ENCODE data around the gene CTXN3. TPM values are rescaled to one million over a fixed set of nuclear protein-coding genes. Genes with fewer than 3 reads are reported as not detected.

Gene CTXN3
- total and polyA plus RNA-seq, 2 donors (not counting 3 experiments of a cell fraction or from before 2014, with no cell fraction given) = not detected

GRCh38 chr5:127684726-127685467 lies 36.0 kb downstream of the CTXN3 start:
- no peaks in the 10 kb centered on the region for H3K79me2 ChIP-seq (ENCODE audit: control insufficient read depth, insufficient read depth, low read length)
- H3K4me2 ChIP-seq (ENCODE audit: insufficient read depth, low read length) = no peak overlapping the region
- no TSS peak for BruUV-seq (replicated peaks)
- H2AFZ ChIP-seq (ENCODE audit: low read depth, low read length) = no peak overlapping the region
- FAIRE-seq (no peak), DNase-seq (ENCODE audit: low read depth, low spot score) (no peak)
- dilution Hi-C loops (cut with MboI; ENCODE audit: extremely low pct_ligation_motif_present, low sequenced_read_pairs) = no loop called here
- H3K27ac ChIP-seq (ENCODE audit: insufficient read depth, low read depth, low read length) = no peak overlapping the region
- no peaks in the 10 kb centered on the region for H4K20me1 ChIP-seq (replicated peaks; ENCODE audit: control insufficient read depth, extremely low read depth, insufficient read depth, low read length)
- no peaks in the 10 kb centered on the region for H3K9me3 ChIP-seq (replicated peaks; ENCODE audit: control insufficient read depth, insufficient read depth, low read length)
- ChIA-PET POLR2A (no interaction called here), CTCF (no interaction called here)
- H3K27me3 ChIP-seq (ENCODE audit: control insufficient read depth in 2 of 2, insufficient read depth in 2 of 2, low read length in 2 of 2) = no peaks in the 10 kb centered on the region
- TF ChIP-seq POLR2A (IDR thresholded peaks at IDR 0.05; ENCODE audit: low read depth, low read length) (no peak), EZH2 (IDR thresholded peaks at IDR 0.05; ENCODE audit: borderline replicate concordance, low read depth, low read length, severe bottlenecking) (no peak), POLR2AphosphoS5 (IDR thresholded peaks at IDR 0.05; ENCODE audit: insufficient read depth, low read depth, low read length) (no peak), GATA2 (IDR thresholded peaks at IDR 0.05; ENCODE audit: insufficient read depth, insufficient read length, low read depth, low read length) (no peak), FOS (IDR thresholded peaks at IDR 0.05; ENCODE audit: borderline replicate concordance, insufficient read depth, low read length) (no peak), MYC (IDR thresholded peaks at IDR 0.05; ENCODE audit: low read depth, low read length) (no peak), JUN (IDR thresholded peaks at IDR 0.05; ENCODE audit: borderline replicate concordance, insufficient read depth, insufficient read length, low read depth) (no peak)
- TF ChIP-seq, protein P1, sequence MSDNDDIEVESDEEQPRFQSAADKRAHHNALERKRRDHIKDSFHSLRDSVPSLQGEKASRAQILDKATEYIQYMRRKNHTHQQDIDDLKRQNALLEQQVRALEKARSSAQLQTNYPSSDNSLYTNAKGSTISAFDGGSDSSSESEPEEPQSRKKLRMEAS (IDR thresholded peaks at IDR 0.05; ENCODE audit: insufficient read depth, insufficient read length) = no peak
- TF ChIP-seq, protein P2, sequence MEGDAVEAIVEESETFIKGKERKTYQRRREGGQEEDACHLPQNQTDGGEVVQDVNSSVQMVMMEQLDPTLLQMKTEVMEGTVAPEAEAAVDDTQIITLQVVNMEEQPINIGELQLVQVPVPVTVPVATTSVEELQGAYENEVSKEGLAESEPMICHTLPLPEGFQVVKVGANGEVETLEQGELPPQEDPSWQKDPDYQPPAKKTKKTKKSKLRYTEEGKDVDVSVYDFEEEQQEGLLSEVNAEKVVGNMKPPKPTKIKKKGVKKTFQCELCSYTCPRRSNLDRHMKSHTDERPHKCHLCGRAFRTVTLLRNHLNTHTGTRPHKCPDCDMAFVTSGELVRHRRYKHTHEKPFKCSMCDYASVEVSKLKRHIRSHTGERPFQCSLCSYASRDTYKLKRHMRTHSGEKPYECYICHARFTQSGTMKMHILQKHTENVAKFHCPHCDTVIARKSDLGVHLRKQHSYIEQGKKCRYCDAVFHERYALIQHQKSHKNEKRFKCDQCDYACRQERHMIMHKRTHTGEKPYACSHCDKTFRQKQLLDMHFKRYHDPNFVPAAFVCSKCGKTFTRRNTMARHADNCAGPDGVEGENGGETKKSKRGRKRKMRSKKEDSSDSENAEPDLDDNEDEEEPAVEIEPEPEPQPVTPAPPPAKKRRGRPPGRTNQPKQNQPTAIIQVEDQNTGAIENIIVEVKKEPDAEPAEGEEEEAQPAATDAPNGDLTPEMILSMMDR (IDR thresholded peaks at IDR 0.05; ENCODE audit: extremely low read depth in 1 of 2, insufficient read depth in 1 of 2, low read depth in 1 of 2, low read length in 2 of 2) = no peak
- intact Hi-C loops (cut with micrococcal nuclease) = no loop called here
- H3K9ac ChIP-seq (replicated peaks; ENCODE audit: extremely low read depth, insufficient read depth, low read length) = no peak overlapping the region
- no peaks in the 10 kb centered on the region for H3K36me3 ChIP-seq (ENCODE audit: control insufficient read depth in 2 of 2, extremely low read depth in 1 of 2, insufficient read depth in 2 of 2, low read length in 2 of 2)
- peaks cover 3% of the 10 kb centered on the region for H3K4me1 ChIP-seq (ENCODE audit: control insufficient read depth, extremely low read depth, insufficient read depth, low read length)
- H3K4me3 ChIP-seq (replicated peaks in 1 of 3; ENCODE audit: insufficient read depth in 1 of 3, low read depth in 1 of 3, low read length in 3 of 3) = no peak overlapping the region
- H3K9me1 ChIP-seq (replicated peaks; ENCODE audit: control insufficient read depth, extremely low read depth, insufficient read depth, low read length) = no peaks in the 10 kb centered on the region
